ENCODE results near the gene MSI1. TPM values are rescaled to one million over a fixed set of nuclear protein-coding genes. Genes with fewer than 3 reads are reported as not detected.
A peak's percentile ranks its signal among the peaks of the same experiment; 100 is the strongest.

The MSI1 gene
- total RNA-seq (2014; rRNA removed; shearing (Covaris generic)): 0.40 and 0.92 TPM in 2 replicates
- not detected in 2 replicates for polyA plus RNA-seq (2015; cell fraction: cytosol; rRNA removed)
- 0.16 TPM in 1 of 2 replicates, not detected in the other for polyA plus RNA-seq (2015; cell fraction: nucleus; rRNA removed)

DNA sequence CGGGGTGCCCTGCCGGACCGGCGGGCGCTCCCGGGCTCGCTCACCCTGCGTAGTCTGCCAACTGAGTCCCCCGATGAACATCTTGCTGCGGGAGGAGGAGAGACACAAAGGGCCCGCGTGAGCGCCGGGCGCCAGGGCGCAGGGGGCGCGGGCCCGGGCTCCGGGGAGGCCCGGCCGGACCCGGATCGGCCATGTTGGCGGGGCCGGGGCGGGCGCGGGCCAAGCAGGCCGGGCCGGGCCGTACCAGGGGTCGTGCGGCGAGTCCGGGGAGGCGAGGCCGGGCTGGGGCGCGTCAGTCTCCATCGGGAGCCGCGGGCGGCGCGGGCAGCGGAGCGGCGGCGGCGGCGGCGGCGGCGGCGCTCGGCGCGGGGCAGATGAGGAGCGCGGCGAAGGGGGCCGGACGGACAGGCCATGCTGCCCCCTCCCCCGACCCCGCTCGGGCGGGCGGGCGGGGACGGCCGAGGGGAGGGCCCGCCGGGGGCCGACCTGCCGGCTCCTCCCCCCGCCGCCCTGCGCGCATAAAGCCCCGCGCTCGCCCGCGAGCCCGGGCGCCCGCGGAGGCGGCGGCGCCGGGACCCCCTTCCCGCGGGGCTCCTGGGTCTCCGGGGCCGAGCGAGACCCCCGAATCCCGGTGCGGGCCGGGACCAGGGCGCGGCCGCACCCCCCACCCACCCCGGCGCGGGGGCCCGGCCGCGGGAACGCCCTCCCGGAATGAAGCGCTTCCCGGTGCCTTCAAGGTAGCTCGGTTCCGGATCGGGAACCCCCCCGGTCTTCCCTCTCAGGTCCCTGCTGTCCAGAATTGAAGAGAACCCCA lies at the start of gene MSI1:
Gene MSI1 (minus strand): TSS at position 376 of the 814 bp plus-strand sequence. CDS start 73 bp downstream, at position 303.
- DNase-seq (ENCODE audit: low read depth): no peak

- no peak for DNase-seq (ENCODE audit: low read depth)
Measured at GRCh38 chr12:120417917-120418580, 49.1 kb upstream of the MSI1 start.

- DNase-seq (ENCODE audit: low read depth): no peak
Measured at GRCh38 chr12:120416490-120417216, 47.7 kb upstream of the MSI1 start.

- no peak for DNase-seq (ENCODE audit: low read depth)
Measured at GRCh38 chr12:120413901-120414695, 45.1 kb upstream of the MSI1 start.

DNA sequence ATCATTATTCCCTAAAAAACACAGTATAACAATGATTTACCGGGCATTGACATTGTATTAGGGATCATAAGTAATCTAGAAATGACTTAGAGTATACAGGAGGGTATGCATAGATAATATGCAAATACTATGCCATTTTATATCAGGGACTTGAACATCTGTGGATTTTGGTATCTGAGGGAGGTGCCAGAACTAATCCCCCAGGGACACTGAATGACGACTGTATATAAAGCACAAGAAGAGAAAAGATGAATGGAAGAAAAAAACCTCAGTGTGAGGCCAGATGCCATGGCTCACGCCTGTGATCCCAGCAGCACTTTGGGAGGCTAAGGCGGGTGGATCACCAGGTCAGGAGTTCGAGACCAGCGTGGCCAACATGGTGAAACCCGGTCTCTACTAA lies 43.5 kb upstream of the MSI1 start:
- DNase-seq (ENCODE audit: low read depth): no peak

DNA sequence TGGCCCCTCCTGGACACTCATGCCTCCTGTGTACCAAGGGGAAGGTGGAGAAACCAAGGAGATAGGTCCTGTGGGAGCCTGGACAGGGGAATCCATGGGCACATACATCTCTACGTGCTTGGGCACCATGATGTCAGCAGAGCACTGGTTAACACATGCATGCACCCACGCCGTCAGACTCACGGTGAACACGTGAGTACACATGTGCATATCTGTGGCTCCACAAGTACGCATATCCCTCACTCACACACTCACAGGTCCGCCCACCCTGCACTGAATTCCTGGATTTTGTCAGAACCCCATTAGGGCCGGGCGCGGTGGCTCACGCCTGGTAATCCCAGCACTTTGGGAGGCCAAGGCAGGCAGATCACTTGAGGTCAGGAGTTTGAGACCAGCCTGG lies 39.8 kb upstream of the MSI1 start:
- no peak for DNase-seq (ENCODE audit: low read depth)

- no peak for DNase-seq (ENCODE audit: low read depth)
Measured at GRCh38 chr12:120406553-120406952, 37.6 kb upstream of the MSI1 start.

DNA sequence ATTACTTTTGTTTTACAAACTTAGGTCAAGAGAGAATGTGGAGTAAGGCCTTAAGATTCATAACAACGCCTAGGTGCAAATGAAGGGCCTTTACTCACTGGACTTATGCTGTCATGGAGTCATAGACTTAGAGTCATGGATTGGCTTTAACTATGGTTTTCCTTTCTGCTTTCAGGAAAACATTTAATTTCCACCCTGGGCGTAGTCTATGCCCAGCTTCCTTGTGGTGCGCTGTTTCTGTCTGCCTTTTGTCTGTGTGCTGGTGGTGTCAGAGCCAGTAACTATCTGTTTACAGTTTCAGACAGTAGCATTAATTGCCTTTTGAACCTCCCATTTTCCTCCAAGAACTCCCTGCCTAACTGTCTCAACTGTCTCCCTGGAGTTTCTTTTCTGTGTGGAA lies 37.1 kb upstream of the MSI1 start:
- DNase-seq (ENCODE audit: low read depth): no peak

- peak; percentile 11 for DNase-seq (ENCODE audit: low read depth)
Measured at GRCh38 chr12:120404271-120404670, 35.3 kb upstream of the MSI1 start.

GRCh38 chr12:120403869-120404268 lies 34.9 kb upstream of the MSI1 start:
- DNase-seq (ENCODE audit: low read depth): no peak

- DNase-seq (ENCODE audit: low read depth): no peak
Measured at GRCh38 chr12:120402217-120402616, 33.3 kb upstream of the MSI1 start.

DNA sequence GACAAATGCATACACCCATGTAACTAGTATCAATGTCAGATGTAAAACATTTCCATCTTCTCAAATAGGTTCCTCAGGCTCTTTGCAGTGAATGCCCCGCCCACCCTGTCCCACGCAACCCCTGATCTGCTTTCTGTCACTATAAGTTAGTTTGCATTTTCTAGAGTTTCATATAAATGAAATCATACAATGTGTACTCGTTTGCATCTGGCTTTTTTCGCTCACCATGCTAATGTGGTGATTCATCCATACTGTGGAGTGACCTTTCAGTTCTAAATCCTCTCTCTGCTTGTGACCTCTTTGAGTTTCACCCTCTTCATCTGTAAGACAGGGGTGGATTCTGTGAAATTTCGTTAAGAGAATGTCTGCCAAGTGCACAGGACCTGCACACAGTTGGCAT lies 30.6 kb upstream of the MSI1 start:
- peak; percentile 27 for DNase-seq (ENCODE audit: low read depth)

DNA sequence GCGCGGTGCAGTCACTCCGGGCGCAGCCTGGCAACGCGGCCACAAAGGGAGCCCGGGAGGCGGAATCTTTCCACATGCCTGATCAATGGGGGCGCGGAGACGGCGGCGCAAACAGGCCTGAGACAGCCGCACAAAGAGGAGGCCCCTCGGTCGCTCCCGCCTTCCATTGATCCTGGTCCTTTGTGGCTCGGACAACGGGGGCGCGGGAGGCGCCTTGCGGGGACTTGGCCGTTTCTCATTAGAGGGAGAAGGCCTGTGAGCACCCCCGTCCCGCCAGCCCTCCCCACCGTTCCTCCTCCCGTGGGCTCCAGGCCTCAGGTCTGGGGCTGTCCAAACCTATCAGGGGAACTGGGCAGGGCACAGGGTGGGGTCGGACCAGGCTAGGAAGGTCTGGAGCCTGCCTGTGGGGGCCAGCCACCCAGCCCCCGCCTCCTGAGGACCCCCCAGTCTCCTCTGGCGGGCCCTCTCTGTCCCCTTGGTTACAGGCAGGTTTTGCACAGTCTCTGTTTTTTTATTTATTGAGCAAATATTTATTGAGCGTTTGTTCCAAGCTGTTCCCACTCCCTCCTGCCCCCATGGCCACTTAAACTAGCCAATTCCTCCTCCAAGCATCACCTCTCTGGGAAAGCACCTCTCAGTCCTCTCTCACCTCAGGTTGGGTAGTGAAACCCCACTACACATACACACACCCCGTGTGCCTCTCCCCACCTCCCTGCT lies 29.0 kb upstream of the MSI1 start:
- DNase-seq (ENCODE audit: low read depth): no peak

- no peak for DNase-seq (ENCODE audit: low read depth)
Measured at GRCh38 chr12:120394483-120395367, 25.8 kb upstream of the MSI1 start.

DNA sequence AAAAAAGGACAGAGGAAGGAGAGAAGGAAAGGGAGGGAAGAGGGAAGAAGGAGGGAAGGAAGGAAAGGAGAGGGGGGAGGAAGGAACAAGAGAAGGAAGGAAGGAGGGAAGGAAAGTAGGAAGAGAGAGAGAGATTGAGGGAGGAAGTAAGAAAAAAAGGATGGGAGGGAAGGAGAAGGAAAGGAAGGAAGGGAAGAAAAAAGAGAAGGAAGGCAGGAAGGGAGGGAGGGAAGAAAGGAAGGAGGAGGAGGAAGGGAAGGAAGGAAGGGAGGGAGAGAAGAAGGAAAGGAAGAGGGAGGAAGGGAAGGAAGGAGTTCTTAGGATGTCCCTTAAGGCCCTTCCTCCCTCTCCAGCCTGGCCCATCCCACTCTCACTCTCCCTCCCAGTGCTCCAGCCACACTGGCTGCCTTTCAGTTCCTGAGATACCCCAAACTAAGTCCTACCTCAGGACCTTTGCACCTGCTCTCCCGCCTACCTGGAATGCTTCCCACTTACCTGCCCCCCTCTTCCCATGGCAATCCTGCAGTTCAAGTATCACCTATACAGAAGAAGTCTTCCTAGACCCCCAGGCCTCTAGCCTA lies 21.7 kb upstream of the MSI1 start:
- no peak for DNase-seq (ENCODE audit: low read depth)

- DNase-seq (ENCODE audit: low read depth): no peak
Measured at GRCh38 chr12:120388691-120389481, 19.9 kb upstream of the MSI1 start.

GRCh38 chr12:120381752-120382419 lies 12.9 kb upstream of the MSI1 start:
- DNase-seq (ENCODE audit: low read depth): no peak

- DNase-seq (ENCODE audit: low read depth): no peak
Measured at GRCh38 chr12:120378036-120378435, 9.1 kb upstream of the MSI1 start.

Measured in HT1080 (cell line).